CD4-positive, alpha-beta memory T cell (primary cell): ENCODE results near the gene TMEM130. TPM values are rescaled to one million over a fixed set of nuclear protein-coding genes. Genes with fewer than 3 reads are reported as not detected.

Experiments used
- CTCF ChIA-PET: fragments of 350-600 bp; sonication (Branson Sonifier 250); formaldehyde crosslinking; loops from one replicate; lab custom pipeline; 2021; ENCODE audit warnings: inconsistent platforms; ENCODE audit not compliant: partially characterized antibody; lab: Charles Lee
- POLR2A ChIA-PET: fragments of 350-600 bp; sonication (Branson Sonifier 250); formaldehyde crosslinking; loops from one replicate; lab custom pipeline; 2021; ENCODE audit not compliant: partially characterized antibody; lab: Charles Lee
- DNase-seq, 5 donors: peaks; one replicate each; pipeline versions ENCODE4 v3.0.0 to v3.0.0-alpha.2; 2020 to 2022; ENCODE audit warnings: mixed read lengths in 1 of 5
- H3K27ac ChIP-seq: one replicate; pipeline ENCODE4 v1.7.0; 2013; ENCODE audit warnings: low read depth, low read length
- H3K27me3 ChIP-seq: 2 replicates; pipeline ENCODE4 v1.7.0; 2013; ENCODE audit warnings: mild to moderate bottlenecking, low read length, moderate library complexity; ENCODE audit not compliant: insufficient read depth
- H3K36me3 ChIP-seq: 2 replicates; pipeline ENCODE4 v1.7.0; 2013; ENCODE audit warnings: mild to moderate bottlenecking, low read length, moderate library complexity; ENCODE audit not compliant: insufficient read depth
- H3K4me1 ChIP-seq: 2 replicates; pipeline ENCODE4 v1.7.0; 2013; ENCODE audit warnings: mild to moderate bottlenecking, low read length, moderate library complexity; ENCODE audit not compliant: insufficient read depth
- H3K4me3 ChIP-seq, 2 donors: one replicate each; pipeline ENCODE4 v1.7.0; 2013; ENCODE audit warnings: low read length in 2 of 2, mild to moderate bottlenecking in 1 of 2
- H3K9me3 ChIP-seq, 2 donors: one replicate each; pipeline ENCODE4 v1.7.0; 2013; ENCODE audit warnings: low read length in 2 of 2, control low read depth in 1 of 2; ENCODE audit not compliant: control insufficient read depth in 1 of 2
- H3K27ac Mint-ChIP-seq, 7 donors: one replicate each; pipeline ENCODE4 v1.8.0; 2020 to 2021; ENCODE audit warnings: mixed read lengths in 7 of 7, mild to moderate bottlenecking in 6 of 7, inconsistent platforms in 3 of 7, moderate library complexity in 3 of 7
- H3K27me3 Mint-ChIP-seq, 2 donors: one replicate each; pipeline ENCODE4 v1.8.0; 2020 to 2021; ENCODE audit warnings: mixed read lengths in 2 of 2
- H3K36me3 Mint-ChIP-seq, 2 donors: one replicate each; pipeline ENCODE4 v1.8.0; 2020 to 2021; ENCODE audit warnings: mixed read lengths in 2 of 2, inconsistent platforms in 1 of 2, mild to moderate bottlenecking in 1 of 2
- H3K4me1 Mint-ChIP-seq, 4 donors: one replicate each; pipeline ENCODE4 v1.8.0; 2020 to 2021; ENCODE audit warnings: mixed read lengths in 4 of 4, mild to moderate bottlenecking in 1 of 4
- H3K4me3 Mint-ChIP-seq, 8 donors: one replicate each; pipeline ENCODE4 v1.8.0; 2020 to 2021; ENCODE audit warnings: mixed read lengths in 8 of 8, mild to moderate bottlenecking in 7 of 8, moderate library complexity in 6 of 8, inconsistent platforms in 3 of 8
- H3K9me3 Mint-ChIP-seq, 8 donors: one replicate each; pipeline ENCODE4 v1.8.0; 2020 to 2021; ENCODE audit warnings: mixed read lengths in 8 of 8, mild to moderate bottlenecking in 5 of 8, inconsistent platforms in 3 of 8, moderate library complexity in 1 of 8
- intact Hi-C: fragments of 100-400 bp; cut with micrococcal nuclease; formaldehyde crosslinking; loops from one replicate; pipeline ENCODE4 v1.15.1; 2023
- polyA plus RNA-seq, 2 donors: library from polyadenylated mRNA; unstranded; fragments of 300-500 nt; fragmentation: Illumina TruSeq; gene quantifications; one replicate each; pipeline ENCODE4 v1.2.3, GENCODE V29; 2021
- total RNA-seq, 2 experiments: library from RNA; stranded (reverse); gene quantifications; one replicate each; pipeline ENCODE4 v1.2.3, GENCODE V29; 2021

TMEM130 gene, protein sequence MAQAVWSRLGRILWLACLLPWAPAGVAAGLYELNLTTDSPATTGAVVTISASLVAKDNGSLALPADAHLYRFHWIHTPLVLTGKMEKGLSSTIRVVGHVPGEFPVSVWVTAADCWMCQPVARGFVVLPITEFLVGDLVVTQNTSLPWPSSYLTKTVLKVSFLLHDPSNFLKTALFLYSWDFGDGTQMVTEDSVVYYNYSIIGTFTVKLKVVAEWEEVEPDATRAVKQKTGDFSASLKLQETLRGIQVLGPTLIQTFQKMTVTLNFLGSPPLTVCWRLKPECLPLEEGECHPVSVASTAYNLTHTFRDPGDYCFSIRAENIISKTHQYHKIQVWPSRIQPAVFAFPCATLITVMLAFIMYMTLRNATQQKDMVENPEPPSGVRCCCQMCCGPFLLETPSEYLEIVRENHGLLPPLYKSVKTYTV
- total RNA-seq (not detected), polyA plus RNA-seq (not detected)

DNA sequence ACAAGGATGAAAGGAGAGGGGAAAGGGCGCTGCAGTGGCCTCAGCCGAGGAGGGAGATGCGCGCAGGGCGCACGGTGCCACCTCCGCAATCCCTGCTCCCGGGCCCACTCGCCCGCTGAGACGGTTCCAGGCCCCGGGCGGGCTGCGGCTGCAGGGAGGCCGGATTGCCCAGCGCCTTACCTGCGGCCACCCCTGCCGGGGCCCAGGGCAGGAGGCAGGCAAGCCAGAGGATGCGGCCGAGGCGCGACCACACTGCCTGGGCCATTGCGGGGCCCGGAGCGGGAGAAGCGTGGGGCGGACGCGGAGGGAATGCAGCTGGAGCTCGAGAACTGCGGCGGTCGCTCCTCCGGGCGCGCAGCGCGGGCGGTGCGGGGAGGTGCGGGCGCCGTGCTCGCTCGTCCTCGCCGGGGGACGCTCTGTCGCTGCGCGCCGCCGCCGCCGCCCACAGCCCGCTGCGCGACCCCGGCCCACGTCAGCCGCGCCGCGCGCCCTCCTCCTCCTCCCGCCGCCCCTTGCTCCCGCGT, at the start of gene TMEM130:
Gene TMEM130, minus strand, starts transcription at position 418 of the 524 bp plus-strand sequence. Its CDS starts 153 bp downstream, at position 265.
- Histone ChIP-seq H3K27me3 (no peaks in the 10 kb centered on the region), H3K9me3 (no peaks in the 10 kb centered on the region), H3K4me1 (peaks cover 19% of the 10 kb centered on the region), H3K4me3 (peak within 1 kb of the TSS in 1 of 2 donors; percentile 24), H3K36me3 (no peaks in the 10 kb centered on the region), H3K27ac (no peak within 1 kb of the TSS)
- H3K4me1 Mint-ChIP-seq, result peaks cover 0 to 8% (median 2%) of the 10 kb centered on the region in 4 donors
- peak within 1 kb of the TSS; percentile 72 to 80 (median 78) for H3K4me3 Mint-ChIP-seq
- H3K36me3 Mint-ChIP-seq, result no peaks in the 10 kb centered on the region
- intact Hi-C loops, result no loop called here
- H3K27ac Mint-ChIP-seq, result peak within 1 kb of the TSS in 2 of 7 donors; percentile 19 to 29
- H3K9me3 Mint-ChIP-seq, result no peaks in the 10 kb centered on the region
- POLR2A ChIA-PET, result interaction anchor here (1.4 kb wide), 1 partner anchor 10 kb away, joined by 5 read pairs; no protein-coding TSS in a partner anchor
- H3K27me3 Mint-ChIP-seq, result peaks cover 2% of the 10 kb centered on the region in 2 donors
- CTCF ChIA-PET, result interaction anchor here (0.6 to 1.5 kb wide), 2 partner anchors 10 to 1746 kb away, joined by 3 to 6 read pairs; partner anchors contain the start of gene TRRAP
- DNase-seq, result no peak

DNA sequence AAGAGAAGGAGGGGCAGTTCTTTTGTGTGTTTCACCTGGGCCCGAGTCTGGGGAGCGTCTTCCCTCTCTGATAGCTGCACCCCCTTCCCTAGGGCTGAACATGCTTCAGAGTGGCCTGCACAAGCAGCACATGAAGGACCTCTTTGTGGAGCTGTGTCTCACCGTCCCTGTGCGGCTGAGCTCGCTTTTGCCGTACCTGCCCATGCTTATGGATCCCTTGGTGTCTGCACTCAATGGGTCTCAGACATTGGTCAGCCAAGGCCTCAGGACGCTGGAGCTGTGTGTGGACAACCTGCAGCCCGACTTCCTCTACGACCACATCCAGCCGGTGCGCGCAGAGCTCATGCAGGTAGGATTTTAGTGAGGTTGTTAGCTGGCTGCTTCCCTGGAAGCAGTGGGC, 47.5 kb upstream of the TMEM130 start:
- Mint-ChIP-seq H3K4me3 (no peak overlapping the region), H3K4me1 (peaks cover 0 to 3% (median under 1%) of the 10 kb centered on the region in 4 donors), H3K36me3 (peaks cover 56 to 77% of the 10 kb centered on the region in 2 donors), H3K27me3 (no peaks in the 10 kb centered on the region), H3K9me3 (no peaks in the 10 kb centered on the region), H3K27ac (no peak overlapping the region)
- ChIA-PET POLR2A (no interaction called here), CTCF (no interaction called here)
- no peak for DNase-seq
- H3K27ac ChIP-seq, result no peak overlapping the region
- no peaks in the 10 kb centered on the region for H3K9me3 ChIP-seq
- no peaks in the 10 kb centered on the region for H3K27me3 ChIP-seq
- H3K36me3 ChIP-seq, result peaks cover 71% of the 10 kb centered on the region
- no peak overlapping the region for H3K4me3 ChIP-seq
- intact Hi-C loops, result no loop called here
- no peaks in the 10 kb centered on the region for H3K4me1 ChIP-seq

DNA sequence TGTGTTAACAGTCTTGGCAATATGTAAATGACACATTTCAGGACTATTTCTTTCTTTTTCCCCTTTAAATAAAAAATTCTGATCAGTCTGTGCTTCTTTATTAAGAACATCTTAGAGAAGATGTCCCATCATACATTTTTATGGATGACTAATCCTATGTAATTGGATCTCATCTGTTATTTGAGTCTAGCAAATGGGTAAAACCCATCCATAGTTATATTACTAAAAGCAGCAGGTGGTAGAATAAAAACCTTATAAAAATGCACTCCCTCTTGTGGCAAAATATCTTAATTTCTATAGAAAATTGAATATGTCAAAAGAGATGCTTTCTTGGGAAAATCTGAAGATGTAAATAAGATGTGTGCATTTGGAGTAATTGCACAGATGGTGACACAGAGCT, 43.8 kb upstream of the TMEM130 start:
- POLR2A ChIA-PET, result no interaction called here
- H3K27me3 Mint-ChIP-seq, result no peaks in the 10 kb centered on the region

DNA sequence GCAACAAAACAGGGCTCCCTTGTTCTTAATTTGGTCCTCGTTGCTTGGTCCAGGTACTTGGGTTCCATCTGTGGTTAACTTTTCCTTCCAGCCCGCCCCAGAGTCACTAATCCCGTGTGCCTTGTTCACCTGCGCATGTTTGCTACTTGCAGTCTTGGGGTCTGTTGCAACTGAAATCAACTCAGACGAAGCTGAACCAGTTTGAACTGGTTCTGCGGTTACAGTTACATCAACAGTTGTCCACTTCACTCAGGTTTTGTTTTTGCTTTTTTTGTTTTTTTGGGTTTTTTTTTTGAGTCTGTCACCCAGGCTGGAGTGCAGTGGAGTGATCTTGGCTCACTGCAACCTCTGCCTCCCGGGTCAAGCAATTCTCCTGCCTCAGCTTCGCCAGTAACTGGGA, 43.2 kb upstream of the TMEM130 start:
- DNase-seq, result no peak
- H3K4me3 ChIP-seq, result no peak overlapping the region
- Mint-ChIP-seq H3K4me1 (peaks cover 0 to 2% (median under 1%) of the 10 kb centered on the region in 4 donors), H3K27me3 (no peaks in the 10 kb centered on the region), H3K4me3 (no peak overlapping the region), H3K27ac (peak overlapping the region in 1 of 7 donors; percentile 35), H3K9me3 (no peaks in the 10 kb centered on the region), H3K36me3 (peaks cover 61 to 78% of the 10 kb centered on the region in 2 donors)
- CTCF ChIA-PET, result no interaction called here
- intact Hi-C loops, result no loop called here
- POLR2A ChIA-PET, result no interaction called here
- no peaks in the 10 kb centered on the region for H3K9me3 ChIP-seq
- H3K27ac ChIP-seq, result no peak overlapping the region
- no peaks in the 10 kb centered on the region for H3K27me3 ChIP-seq
- H3K4me1 ChIP-seq, result no peaks in the 10 kb centered on the region
- H3K36me3 ChIP-seq, result peaks cover 73% of the 10 kb centered on the region

More for the DNA sequence above, 43.8 kb upstream of the TMEM130 start:
- H3K9me3 Mint-ChIP-seq, result no peaks in the 10 kb centered on the region
- no peak overlapping the region for H3K4me3 Mint-ChIP-seq
- H3K36me3 Mint-ChIP-seq, result peaks cover 57 to 76% of the 10 kb centered on the region in 2 donors
- H3K4me1 Mint-ChIP-seq, result peaks cover 0 to 2% (median under 1%) of the 10 kb centered on the region in 4 donors
- Histone ChIP-seq H3K9me3 (no peaks in the 10 kb centered on the region), H3K4me1 (no peaks in the 10 kb centered on the region), H3K27me3 (no peaks in the 10 kb centered on the region), H3K4me3 (no peak overlapping the region), H3K27ac (no peak overlapping the region), H3K36me3 (peaks cover 74% of the 10 kb centered on the region)
- H3K27ac Mint-ChIP-seq, result no peak overlapping the region
- intact Hi-C loops, result no loop called here
- DNase-seq, result no peak
- CTCF ChIA-PET, result interaction anchor here (1.1 kb wide), 1 partner anchor 34 kb away, joined by 6 read pairs; no protein-coding TSS in a partner anchor

DNA sequence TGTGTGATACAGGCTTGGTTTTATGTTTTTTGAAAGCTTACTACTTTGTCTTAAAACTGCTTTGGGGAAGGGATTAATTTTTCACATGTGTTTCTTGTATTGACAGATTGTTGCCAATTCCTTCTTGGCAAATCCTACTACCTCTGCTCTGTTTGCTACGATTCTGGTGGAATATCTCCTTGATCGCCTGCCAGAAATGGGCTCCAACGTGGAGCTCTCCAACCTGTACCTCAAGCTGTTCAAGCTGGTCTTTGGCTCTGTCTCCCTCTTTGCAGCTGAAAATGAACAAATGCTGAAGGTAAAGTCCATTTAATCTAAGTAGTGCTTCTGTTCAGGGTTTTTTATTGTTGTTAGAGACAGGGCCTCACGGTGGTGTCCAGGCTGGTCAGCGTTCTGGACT, 42.1 kb upstream of the TMEM130 start:
- Mint-ChIP-seq H3K27ac (peak overlapping the region in 3 of 7 donors; percentile 58 to 87 (median 68)), H3K4me1 (peaks cover 0 to 2% (median under 1%) of the 10 kb centered on the region in 4 donors), H3K36me3 (peaks cover 63 to 79% of the 10 kb centered on the region in 2 donors), H3K4me3 (no peak overlapping the region), H3K27me3 (no peaks in the 10 kb centered on the region), H3K9me3 (no peaks in the 10 kb centered on the region)
- H3K4me3 ChIP-seq, result no peak overlapping the region
- H3K36me3 ChIP-seq, result peaks cover 75% of the 10 kb centered on the region
- DNase-seq, result no peak
- ChIA-PET POLR2A (no interaction called here), CTCF (interaction anchor here (1.2 kb wide), 1 partner anchor 34 kb away, joined by 4 read pairs; the partner anchor contains the start of gene TRRAP)
- no peaks in the 10 kb centered on the region for H3K9me3 ChIP-seq
- no peak overlapping the region for H3K27ac ChIP-seq
- H3K4me1 ChIP-seq, result no peaks in the 10 kb centered on the region
- no peaks in the 10 kb centered on the region for H3K27me3 ChIP-seq
- intact Hi-C loops, result no loop called here

DNA sequence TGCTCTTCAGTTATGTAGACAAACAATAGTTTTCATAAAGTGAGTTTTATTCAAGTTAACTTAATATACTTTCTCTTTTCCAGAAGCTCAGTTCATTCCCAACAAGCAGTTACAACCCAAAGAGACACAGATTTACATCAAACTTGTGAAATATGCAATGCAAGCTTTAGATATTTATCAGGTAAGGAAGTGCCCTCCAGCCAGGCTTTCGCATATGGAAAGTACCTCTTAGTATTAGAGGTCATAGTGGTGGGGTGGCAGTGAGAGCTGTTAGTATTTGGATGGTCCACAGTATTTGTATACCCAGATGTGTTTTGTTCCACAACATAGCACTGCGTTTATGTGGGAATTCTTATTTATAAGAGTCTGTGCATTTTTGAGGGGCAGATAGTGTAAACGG, 40.6 kb upstream of the TMEM130 start:
- Mint-ChIP-seq H3K4me1 (peaks cover 0 to 2% (median under 1%) of the 10 kb centered on the region in 4 donors), H3K9me3 (no peaks in the 10 kb centered on the region), H3K36me3 (peaks cover 60 to 71% of the 10 kb centered on the region in 2 donors), H3K27me3 (no peaks in the 10 kb centered on the region), H3K27ac (no peak overlapping the region), H3K4me3 (no peak overlapping the region)
- Histone ChIP-seq H3K4me1 (no peaks in the 10 kb centered on the region), H3K27me3 (no peaks in the 10 kb centered on the region), H3K27ac (no peak overlapping the region), H3K36me3 (peaks cover 67% of the 10 kb centered on the region), H3K9me3 (no peaks in the 10 kb centered on the region), H3K4me3 (no peak overlapping the region)
- ChIA-PET POLR2A (no interaction called here), CTCF (interaction anchor here (1.0 to 1.5 kb wide), 2 partner anchors 14 to 19 kb away, joined by 3 read pairs; no protein-coding TSS in a partner anchor)
- DNase-seq, result no peak
- intact Hi-C loops, result no loop called here

DNA sequence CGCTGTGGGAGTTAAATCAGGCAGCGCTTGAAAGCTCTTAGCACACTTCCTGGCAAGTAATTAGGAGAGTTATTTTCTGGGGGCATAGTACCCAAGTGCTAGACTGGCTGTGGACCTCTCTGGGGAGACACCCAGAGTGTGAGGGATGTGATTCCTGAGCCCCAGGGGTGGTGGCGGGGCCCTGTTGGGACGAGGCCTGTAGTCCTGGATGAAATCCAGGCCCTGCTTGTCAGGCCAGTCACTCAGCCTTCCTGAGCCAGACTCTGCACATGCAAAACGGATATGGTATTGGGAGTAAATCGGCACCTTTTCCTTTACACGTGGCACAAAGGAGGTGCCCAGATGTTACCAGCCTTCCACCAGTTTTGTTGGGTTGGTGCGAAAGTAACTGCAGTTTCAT, 39.7 kb upstream of the TMEM130 start:
- no peaks in the 10 kb centered on the region for H3K9me3 ChIP-seq
- intact Hi-C loops, result no loop called here
- no peak overlapping the region for H3K4me3 ChIP-seq
- DNase-seq, result no peak
- H3K27me3 ChIP-seq, result no peaks in the 10 kb centered on the region
- Mint-ChIP-seq H3K27ac (no peak overlapping the region), H3K4me3 (no peak overlapping the region), H3K27me3 (no peaks in the 10 kb centered on the region), H3K36me3 (peaks cover 69 to 76% of the 10 kb centered on the region in 2 donors), H3K9me3 (no peaks in the 10 kb centered on the region), H3K4me1 (peaks cover 0 to 2% (median under 1%) of the 10 kb centered on the region in 4 donors)
- CTCF ChIA-PET, result no interaction called here
- peaks cover 72% of the 10 kb centered on the region for H3K36me3 ChIP-seq
- H3K27ac ChIP-seq, result no peak overlapping the region
- POLR2A ChIA-PET, result no interaction called here
- H3K4me1 ChIP-seq, result no peaks in the 10 kb centered on the region
